ENCODE data around the gene LGALS1. TPM values are rescaled to one million over a fixed set of nuclear protein-coding genes. Genes with fewer than 3 reads are reported as not detected.
"Not testable (repeated sequence)": the region's sequence is repeated elsewhere in the genome, so short reads cannot be mapped to it uniquely, and the experiment has no call there.

Gene LGALS1
- total RNA-seq, 5 donors from 2014 or later (not counting 1 experiment from before 2014, with no cell fraction given): 39.5 to 206 (median 99.2) TPM

DNA sequence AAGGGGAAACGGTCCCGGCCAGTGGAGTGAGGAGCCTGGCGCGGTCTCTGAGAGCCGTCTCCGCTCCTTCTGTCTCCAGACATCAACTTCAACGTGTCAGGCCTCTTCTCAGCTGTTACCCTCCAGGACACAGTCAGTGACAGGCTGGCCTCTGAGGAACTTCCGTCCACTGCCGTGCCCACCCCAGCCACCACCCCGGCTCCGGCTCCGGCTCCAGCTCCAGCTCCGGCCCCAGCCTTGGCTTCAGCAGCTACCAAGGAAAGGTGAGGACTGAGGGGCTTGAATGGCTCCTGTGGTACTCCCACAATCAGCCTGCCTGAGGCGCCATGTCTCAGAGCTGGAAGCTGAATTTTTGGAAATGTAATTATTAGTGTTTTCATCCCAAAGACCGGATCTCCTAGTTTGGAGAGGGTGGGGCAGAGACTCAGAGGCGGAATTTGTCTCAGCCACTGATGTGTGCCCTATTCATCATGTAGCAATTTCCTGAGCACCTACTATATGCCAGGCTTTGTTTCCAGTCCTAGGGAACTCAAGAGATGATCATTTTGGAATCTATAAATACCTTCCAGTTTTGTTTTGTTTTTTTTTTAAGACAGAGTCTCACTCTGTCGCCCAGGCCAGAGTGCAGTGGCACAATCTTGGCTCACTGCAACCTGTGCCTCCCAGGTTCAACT is 24.8 kb upstream of the LGALS1 start:
- Mint-ChIP-seq H3K27me3 (no peaks in the 10 kb centered on the region), H3K4me1 (peaks cover 0 to 5% (median 0%) of the 10 kb centered on the region in 3 donors), H3K4me3 (no peak overlapping the region), H3K9me3 (no peaks in the 10 kb centered on the region), H3K27ac (no peak overlapping the region), H3K36me3 (peaks cover 37% of the 10 kb centered on the region)
- Histone ChIP-seq H3K27ac (ENCODE audit: low read length) (no peak overlapping the region), H3K9me3 (no peaks in the 10 kb centered on the region), H3K27me3 (replicated peaks in 1 of 2; ENCODE audit: control insufficient read depth in 2 of 2, extremely low read depth in 1 of 2, insufficient read depth in 2 of 2, low read length in 1 of 2) (no peaks in the 10 kb centered on the region), H3K4me3 (ENCODE audit: control insufficient read depth in 1 of 2, extremely low read depth in 1 of 2, low read length in 1 of 2) (no peak overlapping the region), H3K36me3 (ENCODE audit: control insufficient read depth in 2 of 2, extremely low read depth in 1 of 2, insufficient read depth in 1 of 2, low read length in 1 of 2) (peaks cover 40 to 86% of the 10 kb centered on the region in 2 donors), H3K4me1 (ENCODE audit: control insufficient read depth in 1 of 2, extremely low read depth in 1 of 2, insufficient read depth in 2 of 2, low read length in 2 of 2) (peaks cover 0 to 15% of the 10 kb centered on the region in 2 experiments)
- no peak for DNase-seq
- CTCF ChIA-PET: no interaction called here
- POLR2A ChIA-PET: no interaction called here
- 93% methylated on average over 10 of the region's 17 CpGs for WGBS (ENCODE audit: insufficient coverage)
- ATAC-seq (replicated peaks in 1 of 4): no peak

DNA sequence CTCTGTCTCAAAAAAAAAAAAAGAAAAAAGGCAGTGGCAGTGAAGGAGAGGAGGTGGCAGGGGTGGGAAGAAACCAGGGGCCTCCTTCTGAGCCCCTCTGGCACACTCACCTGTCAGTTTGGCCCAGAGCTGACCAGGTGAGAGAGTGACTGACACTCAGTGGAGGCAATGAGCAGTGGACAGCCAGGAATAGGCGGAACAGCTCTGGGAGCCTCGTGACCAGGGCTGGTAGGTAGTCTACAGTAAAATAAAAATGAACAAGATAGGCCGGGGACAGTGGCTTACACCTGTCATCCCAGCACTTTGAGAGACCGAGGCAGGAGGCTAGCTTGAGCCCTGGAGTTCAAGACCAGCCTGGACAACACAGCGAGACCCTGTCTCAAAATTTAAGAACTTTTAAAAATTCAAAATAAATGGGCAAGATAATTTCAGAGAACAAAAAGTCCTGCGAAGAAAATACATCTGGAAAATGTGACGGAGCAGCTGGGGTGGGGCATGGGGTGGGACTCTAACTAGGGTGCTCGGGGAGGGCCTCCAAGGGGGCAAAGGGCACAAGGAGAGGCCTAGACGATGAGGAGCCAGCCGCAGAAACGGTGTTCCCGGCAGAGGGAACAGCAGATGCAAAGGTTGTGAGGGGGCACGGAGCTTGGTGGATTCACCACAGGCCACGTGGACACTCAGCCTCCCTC is 20.7 kb upstream of the LGALS1 start:
- Histone ChIP-seq H3K4me3 (ENCODE audit: control insufficient read depth in 1 of 2, extremely low read depth in 1 of 2, low read length in 1 of 2) (no peak overlapping the region), H3K36me3 (ENCODE audit: control insufficient read depth in 2 of 2, extremely low read depth in 1 of 2, insufficient read depth in 1 of 2, low read length in 1 of 2) (peaks cover 33 to 50% of the 10 kb centered on the region in 2 donors), H3K27ac (ENCODE audit: low read length) (no peak overlapping the region), H3K9me3 (no peaks in the 10 kb centered on the region), H3K27me3 (replicated peaks in 1 of 2; ENCODE audit: control insufficient read depth in 2 of 2, extremely low read depth in 1 of 2, insufficient read depth in 2 of 2, low read length in 1 of 2) (no peaks in the 10 kb centered on the region), H3K4me1 (ENCODE audit: control insufficient read depth in 1 of 2, extremely low read depth in 1 of 2, insufficient read depth in 2 of 2, low read length in 2 of 2) (peaks cover 6 to 19% of the 10 kb centered on the region in 2 experiments)
- DNase-seq (no peak), ATAC-seq (replicated peaks in 1 of 4) (no peak)
- ChIA-PET CTCF (no interaction called here), POLR2A (no interaction called here)
- peaks cover 25% of the 10 kb centered on the region for H3K36me3 Mint-ChIP-seq
- no peaks in the 10 kb centered on the region for H3K9me3 Mint-ChIP-seq
- H3K27me3 Mint-ChIP-seq: no peaks in the 10 kb centered on the region
- H3K4me3 Mint-ChIP-seq: no peak overlapping the region
- H3K4me1 Mint-ChIP-seq: peaks cover 15 to 17% (median 17%) of the 10 kb centered on the region in 3 donors
- peak overlapping the region in 1 of 2 donors; percentile 6 for H3K27ac Mint-ChIP-seq
- WGBS (ENCODE audit: insufficient coverage): 94% methylated on average over 9 of the region's 14 CpGs

DNA sequence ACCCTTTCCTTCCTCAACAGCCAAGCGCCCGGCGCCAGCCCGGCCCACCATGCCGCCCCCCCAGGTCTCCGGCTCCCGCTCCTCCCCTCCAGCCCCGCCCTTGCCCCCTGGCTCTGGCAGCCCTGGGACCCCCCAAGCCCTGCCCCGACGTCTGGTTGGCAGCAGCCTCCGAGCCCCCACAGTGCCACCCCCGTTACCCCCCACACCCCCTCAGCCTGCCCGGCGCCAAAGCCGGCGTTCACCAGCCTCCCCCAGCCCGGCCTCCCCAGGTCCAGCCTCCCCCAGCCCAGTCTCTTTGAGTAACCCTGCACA is 20.2 kb upstream of the LGALS1 start:
- Mint-ChIP-seq H3K9me3 (no peaks in the 10 kb centered on the region), H3K4me3 (no peak overlapping the region), H3K4me1 (peaks cover 20 to 22% (median 22%) of the 10 kb centered on the region in 3 donors), H3K27ac (no peak overlapping the region), H3K36me3 (peaks cover 20% of the 10 kb centered on the region), H3K27me3 (no peaks in the 10 kb centered on the region)
- DNase-seq: no peak
- no peak overlapping the region for H3K27ac ChIP-seq (ENCODE audit: low read length)
- no peak for ATAC-seq (replicated peaks in 1 of 4)
- H3K4me3 ChIP-seq (ENCODE audit: control insufficient read depth in 1 of 2, extremely low read depth in 1 of 2, low read length in 1 of 2): no peak overlapping the region
- ChIA-PET CTCF (no interaction called here), POLR2A (no interaction called here)
- no peaks in the 10 kb centered on the region for H3K27me3 ChIP-seq (replicated peaks in 1 of 2; ENCODE audit: control insufficient read depth in 2 of 2, extremely low read depth in 1 of 2, insufficient read depth in 2 of 2, low read length in 1 of 2)
- WGBS (ENCODE audit: insufficient coverage): 94% methylated on average over 5 of the region's 17 CpGs
- H3K9me3 ChIP-seq: no peaks in the 10 kb centered on the region
- H3K36me3 ChIP-seq (ENCODE audit: control insufficient read depth in 2 of 2, extremely low read depth in 1 of 2, insufficient read depth in 1 of 2, low read length in 1 of 2): peaks cover 29 to 45% of the 10 kb centered on the region in 2 donors
- H3K4me1 ChIP-seq (ENCODE audit: control insufficient read depth in 1 of 2, extremely low read depth in 1 of 2, insufficient read depth in 2 of 2, low read length in 2 of 2): peaks cover 11 to 21% of the 10 kb centered on the region in 2 experiments

DNA sequence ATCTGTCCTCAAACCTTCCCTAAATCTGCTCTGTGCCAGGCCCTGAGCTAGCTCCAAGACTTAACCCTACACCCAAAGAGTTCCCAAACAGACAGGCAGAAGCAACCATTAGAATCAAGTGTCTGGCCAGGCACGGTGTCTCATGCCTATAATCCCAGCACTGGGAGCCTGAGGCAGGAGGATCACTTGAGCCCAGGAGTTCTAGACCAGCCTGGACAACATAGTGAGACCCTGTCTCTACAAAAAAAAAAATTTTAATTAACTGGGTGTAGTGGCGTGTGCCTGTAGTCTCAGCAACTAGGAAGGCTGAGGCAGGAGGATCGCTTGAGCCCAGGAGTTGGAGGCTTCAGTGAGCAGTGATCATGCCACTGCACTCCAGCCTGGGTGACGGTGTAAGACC is 18.9 kb upstream of the LGALS1 start:
- 96% methylated on average over 4 of the region's 4 CpGs for WGBS (ENCODE audit: insufficient coverage)
- CTCF ChIA-PET: interaction anchor here in 1 of 2 donors (0.6 to 4.2 kb wide), 3 partner anchors 14 to 90 kb away, joined by 3 to 61 read pairs (median 39); partner anchors contain the start of gene LGALS1
- H3K27me3 ChIP-seq (replicated peaks in 1 of 2; ENCODE audit: control insufficient read depth in 2 of 2, extremely low read depth in 1 of 2, insufficient read depth in 2 of 2, low read length in 1 of 2); POLR2A ChIA-PET; H3K27ac ChIP-seq (ENCODE audit: low read length); H3K9me3 ChIP-seq; DNase-seq; ATAC-seq (replicated peaks in 1 of 4); H3K4me3 ChIP-seq (ENCODE audit: control insufficient read depth in 1 of 2, extremely low read depth in 1 of 2, low read length in 1 of 2); H3K27me3 Mint-ChIP-seq; H3K4me3 Mint-ChIP-seq; H3K9me3 Mint-ChIP-seq: not testable (repeated sequence)
- Mint-ChIP-seq H3K36me3 (peaks cover 16% of the 10 kb centered on the region), H3K4me1 (peaks cover 34 to 36% (median 35%) of the 10 kb centered on the region in 3 donors), H3K27ac (peak overlapping the region; percentile 28 to 48)
- H3K4me1 ChIP-seq (ENCODE audit: control insufficient read depth in 1 of 2, extremely low read depth in 1 of 2, insufficient read depth in 2 of 2, low read length in 2 of 2): peaks cover 11 to 35% of the 10 kb centered on the region in 2 experiments
- peaks cover 18 to 31% of the 10 kb centered on the region in 2 donors for H3K36me3 ChIP-seq (ENCODE audit: control insufficient read depth in 2 of 2, extremely low read depth in 1 of 2, insufficient read depth in 1 of 2, low read length in 1 of 2)

DNA sequence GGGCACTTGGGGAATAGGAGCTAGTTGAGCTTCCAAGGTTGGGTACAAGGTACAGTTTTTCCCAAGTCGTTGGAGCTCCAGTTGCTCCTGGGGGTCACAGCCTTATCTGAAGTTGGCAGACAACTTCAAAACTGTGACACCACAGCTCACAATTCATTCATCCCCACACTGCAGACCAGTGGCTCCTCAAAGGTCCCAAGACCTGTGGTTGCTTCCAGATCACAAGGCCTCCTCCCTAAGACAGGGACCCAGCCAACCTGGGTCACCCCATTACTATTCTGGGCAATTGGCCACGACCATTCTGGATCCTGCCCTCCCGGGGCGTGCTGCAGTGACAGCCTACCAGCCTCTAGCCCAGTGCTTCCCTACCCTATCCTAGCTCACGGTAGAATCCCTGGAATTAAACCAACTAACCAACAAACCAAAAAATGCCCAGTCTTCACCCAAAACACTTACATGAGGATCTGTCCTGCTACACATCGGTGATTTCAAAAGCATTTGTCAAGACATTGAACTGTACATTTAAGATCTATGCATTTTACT is 17.8 kb upstream of the LGALS1 start:
- WGBS (ENCODE audit: insufficient coverage): 30% methylated on average over 4 of the region's 6 CpGs
- H3K27ac ChIP-seq (ENCODE audit: low read length): peak overlapping the region; percentile 63
- H3K36me3 ChIP-seq (ENCODE audit: control insufficient read depth in 2 of 2, extremely low read depth in 1 of 2, insufficient read depth in 1 of 2, low read length in 1 of 2): peaks cover 15 to 23% of the 10 kb centered on the region in 2 donors
- Mint-ChIP-seq H3K27me3 (no peaks in the 10 kb centered on the region), H3K36me3 (peaks cover 15% of the 10 kb centered on the region), H3K4me1 (peaks cover 40 to 42% (median 40%) of the 10 kb centered on the region in 3 donors), H3K4me3 (peak overlapping the region; percentile 80 to 85 (median 83)), H3K9me3 (no peaks in the 10 kb centered on the region), H3K27ac (peak overlapping the region; percentile 89 to 98)
- no peaks in the 10 kb centered on the region for H3K27me3 ChIP-seq (replicated peaks in 1 of 2; ENCODE audit: control insufficient read depth in 2 of 2, extremely low read depth in 1 of 2, insufficient read depth in 2 of 2, low read length in 1 of 2)
- DNase-seq: no peak
- peaks cover 11 to 38% of the 10 kb centered on the region in 2 experiments for H3K4me1 ChIP-seq (ENCODE audit: control insufficient read depth in 1 of 2, extremely low read depth in 1 of 2, insufficient read depth in 2 of 2, low read length in 2 of 2)
- ChIA-PET CTCF (interaction anchor here (0.6 to 4.2 kb wide), 18 partner anchors 14 to 296 kb away, joined by 3 to 61 read pairs (median 6); partner anchors contain the start of genes C22orf23 (in 1 of the 2), GCAT (in 1 of the 2), GGA1 (in 1 of the 2) and LGALS1 (in 1 of the 2)), POLR2A (interaction anchor here (0.5 to 1.5 kb wide), 9 partner anchors 14 to 1318 kb away, joined by 3 to 14 read pairs (median 3); partner anchors contain the start of gene GGA1 (in 1 of the 2))
- H3K4me3 ChIP-seq (ENCODE audit: control insufficient read depth in 1 of 2, extremely low read depth in 1 of 2, low read length in 1 of 2): peak overlapping the region; percentile 42 to 49
- ATAC-seq (replicated peaks in 1 of 4): no peak
- no peaks in the 10 kb centered on the region for H3K9me3 ChIP-seq
